IPS-18a (cell line): ENCODE measurements around the gene DSCAM.

Experiments
- H3K27ac ChIP-seq: one replicate; pipeline ENCODE4 v1.5.1; 2013; ENCODE audit warnings: low read length
- H3K27me3 ChIP-seq: one replicate; pipeline ENCODE4 v1.6.1; 2013; ENCODE audit warnings: mild to moderate bottlenecking, low read length; ENCODE audit not compliant: control insufficient read depth, insufficient read depth
- H3K36me3 ChIP-seq: one replicate; pipeline ENCODE4 v1.6.1; 2013; ENCODE audit warnings: low read depth, low read length; ENCODE audit not compliant: control insufficient read depth
- H3K4me1 ChIP-seq: one replicate; pipeline ENCODE4 v1.6.1; 2013; ENCODE audit warnings: low read depth, low read length; ENCODE audit not compliant: control insufficient read depth
- H3K4me3 ChIP-seq: one replicate; pipeline ENCODE4 v1.5.1; 2013; ENCODE audit warnings: low read length
- H3K9ac ChIP-seq: one replicate; pipeline ENCODE4 v1.6.1; 2013; ENCODE audit warnings: mild to moderate bottlenecking, low read length, moderate library complexity
- H3K9me3 ChIP-seq: one replicate; pipeline ENCODE4 v1.6.1; 2013; ENCODE audit warnings: low read depth, low read length; ENCODE audit not compliant: control insufficient read depth

The DSCAM gene

DNA sequence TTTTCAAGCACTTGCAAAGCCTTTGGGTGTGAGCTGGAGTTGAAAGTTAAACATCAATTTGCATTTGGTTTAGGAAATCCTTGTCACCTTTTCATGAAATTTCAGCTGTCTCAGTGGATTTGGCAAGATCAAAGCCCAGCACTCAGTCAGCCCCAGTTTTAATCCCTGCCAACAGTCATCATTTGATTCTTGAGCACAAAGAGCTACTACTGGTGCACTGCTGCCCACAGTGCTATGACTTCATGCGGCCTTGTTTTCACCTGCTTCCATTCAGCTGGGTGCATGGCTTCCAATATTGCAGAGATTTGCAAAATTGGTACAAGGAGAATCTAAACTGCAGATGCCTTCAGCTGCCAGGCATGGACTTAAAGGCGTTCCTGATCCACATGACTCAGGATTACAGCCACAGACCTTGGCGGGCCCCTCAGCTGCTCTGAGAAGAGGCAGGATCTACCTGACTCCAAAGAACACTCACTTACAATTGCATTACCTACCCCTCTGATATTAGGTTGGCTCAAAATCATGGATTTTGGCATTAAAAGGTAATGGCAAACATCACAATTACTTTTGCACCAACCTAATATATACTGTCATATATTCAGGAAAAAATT is 259.1 kb downstream of the DSCAM start:
- peaks cover 11% of the 10 kb centered on the region for H3K4me1 ChIP-seq
- no peaks in the 10 kb centered on the region for H3K36me3 ChIP-seq
- H3K27ac ChIP-seq: no peak overlapping the region
- H3K9me3 ChIP-seq: no peaks in the 10 kb centered on the region
- H3K4me3 ChIP-seq: no peak overlapping the region
- no peak overlapping the region for H3K9ac ChIP-seq
- no peaks in the 10 kb centered on the region for H3K27me3 ChIP-seq

DNA sequence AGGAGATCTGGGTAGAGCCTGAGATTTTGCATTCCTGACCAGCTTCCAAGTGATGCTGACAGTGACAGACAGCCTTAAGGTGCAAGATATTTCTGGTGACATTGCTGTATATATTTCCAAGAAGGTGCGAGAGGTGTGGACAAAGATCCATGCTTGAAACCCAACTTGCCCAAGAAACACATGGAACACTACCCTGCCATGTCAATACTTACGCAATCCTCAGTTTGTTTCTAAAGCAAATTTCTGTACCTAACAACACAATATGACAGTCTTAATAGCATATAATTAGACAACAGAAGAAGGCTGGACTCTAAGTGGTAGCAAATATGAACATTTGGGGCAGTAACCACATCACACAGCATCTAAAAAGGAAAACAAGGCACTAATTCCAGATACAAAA is 260.4 kb downstream of the DSCAM start:
- no peak overlapping the region for H3K27ac ChIP-seq
- no peak overlapping the region for H3K4me3 ChIP-seq
- no peaks in the 10 kb centered on the region for H3K36me3 ChIP-seq
- H3K4me1 ChIP-seq: peaks cover 11% of the 10 kb centered on the region
- H3K9me3 ChIP-seq: no peaks in the 10 kb centered on the region
- H3K9ac ChIP-seq: no peak overlapping the region
- no peaks in the 10 kb centered on the region for H3K27me3 ChIP-seq

- Histone ChIP-seq H3K9me3 (no peaks in the 10 kb centered on the region), H3K9ac (no peak overlapping the region), H3K27me3 (no peaks in the 10 kb centered on the region), H3K36me3 (no peaks in the 10 kb centered on the region), H3K27ac (no peak overlapping the region), H3K4me1 (peaks cover 12% of the 10 kb centered on the region), H3K4me3 (no peak overlapping the region)
Measured at GRCh38 chr21:40577285-40578043, 269.5 kb downstream of the DSCAM start.

GRCh38 chr21:40575976-40576375 is 271.0 kb downstream of the DSCAM start:
- Histone ChIP-seq H3K4me1 (peaks cover 12% of the 10 kb centered on the region), H3K27ac (no peak overlapping the region), H3K4me3 (peak overlapping the region; percentile 10), H3K9ac (no peak overlapping the region), H3K27me3 (no peaks in the 10 kb centered on the region), H3K36me3 (no peaks in the 10 kb centered on the region), H3K9me3 (no peaks in the 10 kb centered on the region)

DNA sequence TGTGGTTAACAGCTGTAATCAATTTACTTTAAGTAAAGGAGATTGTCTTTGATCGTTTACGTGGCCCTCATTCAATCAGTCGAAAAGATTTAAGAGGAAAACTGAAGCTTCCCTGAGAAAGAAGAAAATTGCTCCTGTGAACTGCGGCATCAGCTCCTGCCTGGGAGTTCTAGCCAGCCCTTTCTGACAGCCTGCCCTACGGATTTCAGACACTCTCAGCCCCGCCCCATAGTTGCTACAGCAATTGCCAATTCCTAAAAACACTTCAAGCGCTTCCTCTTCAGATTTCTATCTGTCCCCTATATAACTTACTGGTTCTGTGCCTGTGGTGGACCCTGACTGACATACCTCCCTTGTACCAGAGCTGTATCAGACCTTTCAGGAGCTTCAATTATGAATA is 277.6 kb downstream of the DSCAM start:
- H3K27ac ChIP-seq: no peak overlapping the region
- no peaks in the 10 kb centered on the region for H3K9me3 ChIP-seq
- H3K9ac ChIP-seq: no peak overlapping the region

GRCh38 chr21:40568807-40569206 is 278.2 kb downstream of the DSCAM start:
- Histone ChIP-seq H3K36me3 (no peaks in the 10 kb centered on the region), H3K9ac (no peak overlapping the region), H3K9me3 (no peaks in the 10 kb centered on the region), H3K4me3 (no peak overlapping the region), H3K4me1 (no peaks in the 10 kb centered on the region), H3K27ac (no peak overlapping the region), H3K27me3 (no peaks in the 10 kb centered on the region)

More for the DNA sequence above, 277.6 kb downstream of the DSCAM start:
- no peaks in the 10 kb centered on the region for H3K27me3 ChIP-seq
- H3K4me3 ChIP-seq: no peak overlapping the region
- H3K4me1 ChIP-seq: no peaks in the 10 kb centered on the region
- H3K36me3 ChIP-seq: no peaks in the 10 kb centered on the region

DNA sequence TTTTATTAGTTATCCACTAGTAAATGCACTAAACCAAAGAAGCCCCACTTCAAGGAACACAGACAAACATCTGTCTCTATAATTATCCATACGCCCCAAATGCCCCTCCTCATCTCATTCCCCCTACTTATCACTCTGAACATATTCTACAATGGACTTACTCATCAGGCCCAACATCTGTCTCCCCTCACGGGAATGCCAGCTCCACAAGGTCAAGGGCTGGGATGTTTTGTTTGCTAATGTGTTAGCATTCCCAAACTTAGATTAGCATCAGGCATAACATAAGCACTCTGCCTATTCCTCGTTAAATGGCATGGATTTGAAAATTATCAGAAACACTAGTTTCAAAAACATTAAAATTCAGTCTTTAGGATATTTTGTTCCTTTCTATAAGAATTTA is 279.5 kb downstream of the DSCAM start:
- Histone ChIP-seq H3K4me1 (no peaks in the 10 kb centered on the region), H3K27me3 (no peaks in the 10 kb centered on the region), H3K9ac (no peak overlapping the region), H3K27ac (no peak overlapping the region), H3K36me3 (no peaks in the 10 kb centered on the region), H3K9me3 (no peaks in the 10 kb centered on the region), H3K4me3 (no peak overlapping the region)

DNA sequence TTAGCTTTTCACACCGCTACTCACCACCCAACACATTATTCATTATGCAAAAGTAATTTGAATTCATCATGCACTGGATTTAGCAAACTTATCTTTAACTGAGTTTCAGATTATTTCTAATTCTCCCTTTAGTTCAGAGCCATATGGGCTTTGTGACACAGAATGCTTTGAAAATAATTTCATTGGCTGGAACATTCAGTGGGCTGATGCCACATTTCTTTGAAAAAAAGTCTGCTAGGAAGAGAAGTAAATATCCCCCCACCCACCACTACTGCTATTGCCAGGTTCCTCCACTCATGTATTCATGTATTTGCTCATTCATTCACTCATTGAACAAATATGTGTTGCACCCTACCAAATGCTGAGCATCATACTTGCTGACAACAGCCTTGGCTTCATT is 280.5 kb downstream of the DSCAM start:
- no peaks in the 10 kb centered on the region for H3K27me3 ChIP-seq
- no peaks in the 10 kb centered on the region for H3K36me3 ChIP-seq
- H3K4me3 ChIP-seq: no peak overlapping the region
- H3K27ac ChIP-seq: no peak overlapping the region
- H3K4me1 ChIP-seq: no peaks in the 10 kb centered on the region
- H3K9ac ChIP-seq: no peak overlapping the region
- no peaks in the 10 kb centered on the region for H3K9me3 ChIP-seq

DNA sequence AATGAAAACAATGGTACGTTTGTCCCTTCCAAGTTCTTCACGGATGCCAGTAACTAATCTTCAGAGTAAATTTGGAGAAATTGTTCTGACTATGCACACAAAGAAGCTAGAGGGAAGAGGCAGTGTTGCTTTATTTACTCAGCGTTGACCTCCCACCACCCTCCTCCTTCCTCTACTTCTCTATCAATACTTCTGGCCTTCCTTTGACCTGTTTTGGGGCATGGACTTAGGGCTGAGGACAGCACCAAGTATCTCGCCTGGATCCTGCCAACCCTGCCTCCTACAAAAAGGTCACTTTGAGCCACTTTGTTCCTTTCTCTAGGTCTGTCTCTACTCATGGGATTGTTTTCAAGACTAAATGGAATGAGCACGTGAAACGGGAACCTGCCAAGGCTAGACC is 282.6 kb downstream of the DSCAM start:
- no peak overlapping the region for H3K9ac ChIP-seq
- H3K4me1 ChIP-seq: no peaks in the 10 kb centered on the region
- no peaks in the 10 kb centered on the region for H3K9me3 ChIP-seq
- H3K4me3 ChIP-seq: no peak overlapping the region
- H3K27me3 ChIP-seq: no peaks in the 10 kb centered on the region
- no peaks in the 10 kb centered on the region for H3K36me3 ChIP-seq
- H3K27ac ChIP-seq: no peak overlapping the region

DNA sequence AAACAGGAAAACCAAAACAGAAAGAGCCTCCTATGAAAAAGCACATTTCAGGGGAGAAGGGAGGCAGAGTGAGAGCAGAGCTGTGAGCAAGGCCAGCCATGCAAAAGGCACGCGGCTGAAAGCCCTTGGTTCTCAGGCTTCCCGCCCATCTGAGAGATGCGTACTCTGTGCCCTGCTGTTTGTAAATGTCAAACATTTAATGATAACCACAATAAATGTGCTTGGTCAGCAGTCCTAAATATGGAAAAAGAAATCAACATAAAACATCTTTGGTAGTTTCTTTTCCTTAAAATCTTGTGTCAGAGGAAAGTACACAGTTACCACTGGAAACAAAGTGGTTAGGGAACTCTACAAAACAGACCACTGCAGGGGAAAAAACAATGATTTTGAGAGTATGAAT is 283.1 kb downstream of the DSCAM start:
- H3K27me3 ChIP-seq: no peaks in the 10 kb centered on the region
- H3K36me3 ChIP-seq: no peaks in the 10 kb centered on the region
- no peaks in the 10 kb centered on the region for H3K4me1 ChIP-seq
- no peak overlapping the region for H3K27ac ChIP-seq
- no peaks in the 10 kb centered on the region for H3K9me3 ChIP-seq
- H3K4me3 ChIP-seq: no peak overlapping the region
- H3K9ac ChIP-seq: no peak overlapping the region

GRCh38 chr21:40562242-40563002 is 284.5 kb downstream of the DSCAM start:
- H3K9ac ChIP-seq: no peak overlapping the region
- H3K4me1 ChIP-seq: no peaks in the 10 kb centered on the region
- no peaks in the 10 kb centered on the region for H3K36me3 ChIP-seq
- no peaks in the 10 kb centered on the region for H3K9me3 ChIP-seq
- H3K27me3 ChIP-seq: no peaks in the 10 kb centered on the region
- no peak overlapping the region for H3K27ac ChIP-seq
- no peak overlapping the region for H3K4me3 ChIP-seq
